CD8-positive, alpha-beta memory T cell (primary cell): ENCODE measurements around the gene MOGAT2. TPM values are rescaled to one million over a fixed set of nuclear protein-coding genes. Genes with fewer than 3 reads are reported as not detected.
A peak's percentile ranks its signal among the peaks of the same experiment; 100 is the strongest.

Experiments used
- CTCF ChIA-PET: fragments of 350-600 bp; sonication (Branson Sonifier 250); formaldehyde crosslinking; loops from one replicate; lab custom pipeline; 2021; ENCODE audit warnings: antibody characterized with exemption; lab: Charles Lee
- POLR2A ChIA-PET: fragments of 350-600 bp; sonication (Branson Sonifier 250); formaldehyde crosslinking; loops from one replicate; lab custom pipeline; 2021; ENCODE audit warnings: antibody characterized with exemption; lab: Charles Lee
- DNase-seq, 5 donors: peaks; one replicate each; pipeline versions ENCODE4 v3.0.0 to v3.0.0-alpha.2; 2020 to 2022; ENCODE audit warnings: mixed read lengths in 1 of 5
- H3K27ac ChIP-seq: one replicate; pipeline ENCODE4 v1.7.0; 2013; ENCODE audit warnings: low read depth, mild to moderate bottlenecking, low read length, moderate library complexity
- H3K27me3 ChIP-seq: 2 replicates; pipeline ENCODE4 v1.7.0; 2013; ENCODE audit warnings: low read length, mild to moderate bottlenecking; ENCODE audit not compliant: insufficient read depth, poor library complexity, severe bottlenecking
- H3K36me3 ChIP-seq: 2 replicates; pipeline ENCODE4 v1.7.0; 2013; ENCODE audit warnings: mild to moderate bottlenecking, low read length, moderate library complexity; ENCODE audit not compliant: insufficient read depth
- H3K4me1 ChIP-seq: 2 replicates; pipeline ENCODE4 v1.7.0; 2013; ENCODE audit warnings: mild to moderate bottlenecking, low read length, moderate library complexity; ENCODE audit not compliant: insufficient read depth
- H3K4me3 ChIP-seq: 2 replicates; pipeline ENCODE4 v1.7.0; 2013; ENCODE audit warnings: mild to moderate bottlenecking, low read length
- H3K9me3 ChIP-seq: 2 replicates; pipeline ENCODE4 v1.7.0; 2013; ENCODE audit warnings: mild to moderate bottlenecking, low read length
- H3K27ac Mint-ChIP-seq, 8 donors: one replicate each; pipeline ENCODE4 v1.8.0; 2020 to 2021; ENCODE audit warnings: mixed read lengths in 8 of 8, mild to moderate bottlenecking in 6 of 8, inconsistent platforms in 3 of 8, moderate library complexity in 3 of 8
- H3K27me3 Mint-ChIP-seq, 2 donors: one replicate each; pipeline ENCODE4 v1.8.0; 2020 to 2021; ENCODE audit warnings: mixed read lengths in 2 of 2, mild to moderate bottlenecking in 1 of 2, moderate library complexity in 1 of 2
- H3K36me3 Mint-ChIP-seq, 3 donors: one replicate each; pipeline ENCODE4 v1.8.0; 2020 to 2021; ENCODE audit warnings: mixed read lengths in 3 of 3, inconsistent platforms in 1 of 3, mild to moderate bottlenecking in 1 of 3
- H3K4me1 Mint-ChIP-seq, 3 donors: one replicate each; pipeline ENCODE4 v1.8.0; 2020 to 2021; ENCODE audit warnings: mixed read lengths in 3 of 3, inconsistent platforms in 1 of 3, mild to moderate bottlenecking in 1 of 3
- H3K4me3 Mint-ChIP-seq, 7 donors: one replicate each; pipeline ENCODE4 v1.8.0; 2020 to 2021; ENCODE audit warnings: mixed read lengths in 7 of 7, mild to moderate bottlenecking in 6 of 7, moderate library complexity in 4 of 7, inconsistent platforms in 2 of 7
- H3K9me3 Mint-ChIP-seq, 5 donors: one replicate each; pipeline ENCODE4 v1.8.0; 2020 to 2022; ENCODE audit warnings: mixed read lengths in 5 of 5, mild to moderate bottlenecking in 3 of 5, moderate library complexity in 2 of 5, inconsistent platforms in 1 of 5
- polyA plus RNA-seq: library from polyadenylated mRNA; unstranded; fragments of 300-500 nt; fragmentation: Illumina TruSeq; gene quantifications from one replicate; pipeline ENCODE4 v1.2.3, GENCODE V29; 2021
- total RNA-seq, 2 experiments: library from RNA; stranded (reverse); gene quantifications; one replicate each; pipeline ENCODE4 v1.2.3, GENCODE V29; 2021

The MOGAT2 gene
- total and polyA plus RNA-seq, 3 experiments from 2014 or later: not detected

DNA sequence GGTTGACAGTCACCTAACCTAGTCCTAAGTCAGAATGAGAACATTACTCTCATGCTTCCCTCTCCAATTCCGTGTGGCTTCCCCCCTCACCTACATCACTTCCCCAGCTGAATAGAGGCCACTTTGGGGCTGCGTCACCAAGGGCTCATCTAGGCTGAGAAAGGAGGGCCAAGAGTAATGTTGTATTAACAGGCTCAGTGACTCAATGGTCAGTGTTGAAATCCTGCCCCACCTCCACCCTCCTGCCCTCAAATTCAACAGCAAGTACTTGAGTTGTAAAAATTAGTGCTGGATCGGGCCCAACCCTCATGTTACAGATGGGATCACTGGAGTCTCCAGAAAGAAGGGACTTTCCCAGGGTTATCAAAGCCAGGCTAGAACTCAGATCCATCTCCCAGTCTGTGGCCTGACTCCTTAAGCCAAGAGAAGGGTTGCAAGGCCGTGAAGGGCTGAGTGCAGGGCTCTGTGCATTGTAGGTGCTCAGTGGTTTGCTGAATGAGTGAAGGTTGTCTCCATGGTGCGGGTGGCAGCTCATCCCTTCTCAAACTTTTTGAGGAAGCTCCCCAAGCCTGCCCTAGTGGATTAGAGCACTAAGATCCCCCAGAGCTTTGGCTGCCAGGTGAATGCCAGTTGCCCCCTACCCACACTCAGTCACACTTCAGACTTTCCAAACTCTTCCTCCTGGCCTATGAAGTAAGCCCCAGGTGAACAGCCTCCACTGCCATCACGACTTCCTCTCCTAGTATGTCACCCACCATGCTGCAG, 54.2 kb downstream of the MOGAT2 start:
- Histone ChIP-seq H3K4me1 (peaks cover 19% of the 10 kb centered on the region), H3K27me3 (no peaks in the 10 kb centered on the region), H3K36me3 (no peaks in the 10 kb centered on the region), H3K9me3 (no peaks in the 10 kb centered on the region), H3K27ac (no peak overlapping the region), H3K4me3 (no peak overlapping the region)
- peak overlapping the region in 2 of 8 donors; percentile 44 to 56 for H3K27ac Mint-ChIP-seq
- DNase-seq: no peak
- ChIA-PET POLR2A (no interaction called here), CTCF (interaction anchor here (0.5 kb wide), 1 partner anchor 35 kb away, joined by 4 read pairs; no protein-coding TSS in a partner anchor)
- H3K4me1 Mint-ChIP-seq: peaks cover 5 to 15% (median 11%) of the 10 kb centered on the region in 3 donors
- no peaks in the 10 kb centered on the region for H3K36me3 Mint-ChIP-seq
- H3K27me3 Mint-ChIP-seq: peaks cover 17 to 20% of the 10 kb centered on the region in 2 donors
- H3K4me3 Mint-ChIP-seq: no peak overlapping the region
- H3K9me3 Mint-ChIP-seq: no peaks in the 10 kb centered on the region

DNA sequence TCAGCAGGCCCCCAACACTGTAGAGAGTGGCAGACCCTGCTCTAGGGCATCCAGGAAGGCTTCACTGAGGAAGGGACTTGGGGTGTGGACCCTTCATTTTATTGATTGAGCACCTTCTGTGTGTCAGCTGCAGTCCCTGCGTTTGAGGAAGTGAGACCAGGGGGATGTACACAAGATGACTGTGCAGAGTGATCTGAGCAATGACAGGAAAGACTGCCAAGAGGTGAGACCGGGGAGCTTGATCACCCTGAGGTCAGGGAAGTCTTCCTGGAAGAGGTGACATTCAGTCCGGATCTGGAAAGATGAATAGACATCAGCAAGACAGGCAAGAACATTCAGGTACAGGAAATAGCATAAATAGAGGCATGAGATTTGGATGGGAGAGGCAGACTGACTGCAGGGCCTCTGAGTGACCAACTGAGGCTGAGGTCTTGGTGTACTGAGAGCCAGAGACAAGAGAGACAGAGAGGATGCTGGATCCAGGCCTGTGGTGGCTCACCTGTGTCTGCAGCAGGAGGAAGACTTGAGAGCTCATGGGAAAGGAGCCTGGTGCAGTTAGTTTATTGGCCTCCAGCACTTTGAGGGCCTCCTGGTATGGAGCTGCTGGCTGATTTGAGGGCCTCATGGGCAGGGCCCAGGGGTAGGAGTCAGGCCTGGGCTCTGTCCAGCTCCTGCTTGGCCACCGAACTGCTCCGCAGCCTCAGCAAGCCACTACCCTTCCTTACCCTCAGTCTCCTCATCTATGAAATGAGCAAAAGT, 56.1 kb downstream of the MOGAT2 start:
- no peak for DNase-seq
- H3K4me1 Mint-ChIP-seq: peaks cover 14 to 20% (median 19%) of the 10 kb centered on the region in 3 donors
- ChIA-PET CTCF (no interaction called here), POLR2A (no interaction called here)
- no peaks in the 10 kb centered on the region for H3K9me3 ChIP-seq
- peak overlapping the region in 4 of 8 donors; percentile 1 to 53 (median 14) for H3K27ac Mint-ChIP-seq
- H3K36me3 Mint-ChIP-seq: no peaks in the 10 kb centered on the region
- peaks cover 6% of the 10 kb centered on the region for H3K4me1 ChIP-seq
- H3K4me3 ChIP-seq: no peak overlapping the region
- H3K36me3 ChIP-seq: no peaks in the 10 kb centered on the region
- no peaks in the 10 kb centered on the region for H3K9me3 Mint-ChIP-seq
- no peak overlapping the region for H3K4me3 Mint-ChIP-seq
- no peaks in the 10 kb centered on the region for H3K27me3 ChIP-seq
- H3K27me3 Mint-ChIP-seq: peaks cover 12 to 13% of the 10 kb centered on the region in 2 donors
- H3K27ac ChIP-seq: no peak overlapping the region

DNA sequence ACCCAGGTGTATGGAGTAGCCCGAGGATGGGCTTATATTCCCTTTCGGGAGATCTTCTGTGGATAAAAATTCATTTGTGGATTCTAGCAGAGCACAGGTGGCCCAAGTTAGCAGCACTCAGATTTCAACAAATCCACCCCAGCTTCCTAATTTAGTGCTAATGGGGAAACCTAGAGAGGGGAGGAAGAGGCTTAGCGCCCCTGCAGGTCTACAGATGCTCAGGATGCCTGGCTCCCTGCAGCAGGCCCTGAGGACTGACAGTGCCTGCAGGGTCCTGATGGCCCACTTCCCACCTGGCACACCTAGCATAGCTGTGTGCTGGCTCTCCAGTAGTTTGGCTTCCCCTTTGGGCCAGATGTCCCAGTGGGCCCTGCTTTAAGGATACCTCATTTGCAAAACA, 57.4 kb downstream of the MOGAT2 start:
- Mint-ChIP-seq H3K4me3 (no peak overlapping the region), H3K36me3 (no peaks in the 10 kb centered on the region), H3K9me3 (no peaks in the 10 kb centered on the region), H3K27me3 (peaks cover 2 to 4% of the 10 kb centered on the region in 2 donors), H3K4me1 (peaks cover 10 to 15% (median 12%) of the 10 kb centered on the region in 3 donors), H3K27ac (no peak overlapping the region)
- Histone ChIP-seq H3K27ac (no peak overlapping the region), H3K4me1 (no peaks in the 10 kb centered on the region), H3K36me3 (no peaks in the 10 kb centered on the region), H3K27me3 (no peaks in the 10 kb centered on the region), H3K4me3 (no peak overlapping the region), H3K9me3 (no peaks in the 10 kb centered on the region)
- DNase-seq: no peak
- CTCF ChIA-PET: no interaction called here
- POLR2A ChIA-PET: no interaction called here

DNA sequence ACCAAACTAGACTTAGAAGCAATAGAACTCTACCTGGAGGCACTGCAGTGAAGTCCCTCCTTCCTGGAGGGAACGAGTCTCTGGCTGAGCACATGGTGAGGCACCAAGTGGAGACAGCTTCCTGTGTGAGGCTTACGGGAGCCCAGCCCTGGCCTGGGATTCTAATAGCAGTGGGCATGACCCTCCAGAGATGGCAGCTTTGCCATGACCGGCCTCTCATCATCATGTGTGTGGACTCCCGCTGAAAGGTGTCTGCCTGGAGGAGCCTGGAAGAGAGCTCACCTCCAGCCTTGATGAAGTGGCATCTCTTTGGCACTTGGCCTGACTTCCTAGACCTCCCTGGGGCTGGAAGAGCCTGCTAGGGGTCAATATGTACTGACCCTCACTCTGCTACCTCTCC, 58.9 kb downstream of the MOGAT2 start:
- Mint-ChIP-seq H3K4me1 (peaks cover 10 to 13% (median 12%) of the 10 kb centered on the region in 3 donors), H3K27ac (peak overlapping the region in 1 of 8 donors; percentile 43), H3K4me3 (no peak overlapping the region), H3K9me3 (no peaks in the 10 kb centered on the region), H3K36me3 (no peaks in the 10 kb centered on the region), H3K27me3 (peaks cover 0 to 3% of the 10 kb centered on the region in 2 donors)
- POLR2A ChIA-PET: no interaction called here
- Histone ChIP-seq H3K9me3 (no peaks in the 10 kb centered on the region), H3K36me3 (no peaks in the 10 kb centered on the region), H3K4me3 (no peak overlapping the region), H3K27ac (no peak overlapping the region), H3K27me3 (no peaks in the 10 kb centered on the region), H3K4me1 (no peaks in the 10 kb centered on the region)
- DNase-seq: no peak
- CTCF ChIA-PET: no interaction called here

DNA sequence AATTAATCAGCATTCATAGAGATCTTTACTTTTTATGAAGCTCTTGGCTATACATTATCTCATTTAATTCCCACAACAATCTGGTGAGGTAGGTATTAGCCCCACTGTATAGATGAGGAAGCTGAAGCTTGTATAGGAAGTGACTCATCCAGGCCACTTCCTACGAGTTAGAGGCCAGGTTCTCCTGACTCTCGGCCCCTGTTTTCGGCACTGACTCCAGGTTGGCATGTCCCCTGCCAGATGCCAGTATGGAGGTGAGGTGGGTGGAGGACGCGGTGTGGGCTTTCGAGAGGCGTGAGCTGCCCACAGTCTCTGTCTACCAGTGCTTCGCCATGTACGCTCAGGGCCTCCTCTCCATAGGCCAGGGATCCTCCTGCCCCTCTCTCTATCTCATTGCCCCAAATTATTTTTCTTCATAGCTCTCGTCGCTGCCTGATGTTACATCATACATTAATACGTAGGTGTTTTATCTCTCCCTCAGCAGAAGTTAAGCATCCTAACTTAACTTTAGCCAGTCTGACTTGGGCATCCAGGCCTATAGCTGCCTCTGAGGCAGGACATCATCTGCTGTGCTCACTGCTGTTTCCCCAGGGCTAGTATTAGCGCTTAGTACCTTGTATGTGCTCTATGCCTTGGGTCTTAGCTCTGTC, 59.9 kb downstream of the MOGAT2 start:
- CTCF ChIA-PET: no interaction called here

DNA sequence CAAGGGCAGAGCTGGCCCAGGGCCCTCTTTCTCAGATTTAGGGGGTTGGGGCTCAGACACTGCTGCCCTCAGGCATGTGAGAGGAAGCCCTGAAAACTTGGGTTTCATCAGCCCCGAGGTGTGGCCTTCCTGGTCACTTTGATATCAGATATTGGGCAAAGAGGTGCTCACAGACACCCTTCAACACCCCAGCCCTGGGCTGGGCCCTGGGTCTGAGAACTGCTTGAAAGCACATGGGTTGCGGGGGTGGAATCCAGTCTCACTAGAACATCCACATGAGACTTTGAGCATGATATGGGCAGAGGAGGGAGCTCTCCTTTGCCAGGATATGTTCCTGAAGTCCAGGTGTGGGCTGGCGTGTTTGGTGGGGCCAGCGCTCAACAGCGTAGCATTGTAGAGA, 61.3 kb downstream of the MOGAT2 start:
- CTCF ChIA-PET: interaction anchor here (0.7 kb wide), 1 partner anchor 25 kb away, joined by 3 read pairs; no protein-coding TSS in a partner anchor
- Histone ChIP-seq H3K9me3 (no peaks in the 10 kb centered on the region), H3K4me3 (no peak overlapping the region), H3K4me1 (no peaks in the 10 kb centered on the region), H3K27me3 (no peaks in the 10 kb centered on the region), H3K27ac (no peak overlapping the region), H3K36me3 (no peaks in the 10 kb centered on the region)
- Mint-ChIP-seq H3K9me3 (no peaks in the 10 kb centered on the region), H3K4me1 (peaks cover 10 to 13% (median 12%) of the 10 kb centered on the region in 3 donors), H3K27ac (no peak overlapping the region), H3K36me3 (no peaks in the 10 kb centered on the region), H3K27me3 (peaks cover 0 to 3% of the 10 kb centered on the region in 2 donors), H3K4me3 (no peak overlapping the region)
- no peak for DNase-seq
- POLR2A ChIA-PET: no interaction called here

More for the DNA sequence above, 59.9 kb downstream of the MOGAT2 start:
- Histone ChIP-seq H3K4me1 (no peaks in the 10 kb centered on the region), H3K27me3 (no peaks in the 10 kb centered on the region), H3K27ac (no peak overlapping the region), H3K36me3 (no peaks in the 10 kb centered on the region), H3K4me3 (no peak overlapping the region), H3K9me3 (no peaks in the 10 kb centered on the region)
- no peak for DNase-seq
- H3K4me3 Mint-ChIP-seq: no peak overlapping the region
- no peaks in the 10 kb centered on the region for H3K36me3 Mint-ChIP-seq
- no peaks in the 10 kb centered on the region for H3K9me3 Mint-ChIP-seq
- peak overlapping the region in 1 of 8 donors; percentile 22 for H3K27ac Mint-ChIP-seq
- H3K27me3 Mint-ChIP-seq: peaks cover 0 to 3% of the 10 kb centered on the region in 2 donors
- POLR2A ChIA-PET: no interaction called here
- peaks cover 10 to 13% (median 12%) of the 10 kb centered on the region in 3 donors for H3K4me1 Mint-ChIP-seq

DNA sequence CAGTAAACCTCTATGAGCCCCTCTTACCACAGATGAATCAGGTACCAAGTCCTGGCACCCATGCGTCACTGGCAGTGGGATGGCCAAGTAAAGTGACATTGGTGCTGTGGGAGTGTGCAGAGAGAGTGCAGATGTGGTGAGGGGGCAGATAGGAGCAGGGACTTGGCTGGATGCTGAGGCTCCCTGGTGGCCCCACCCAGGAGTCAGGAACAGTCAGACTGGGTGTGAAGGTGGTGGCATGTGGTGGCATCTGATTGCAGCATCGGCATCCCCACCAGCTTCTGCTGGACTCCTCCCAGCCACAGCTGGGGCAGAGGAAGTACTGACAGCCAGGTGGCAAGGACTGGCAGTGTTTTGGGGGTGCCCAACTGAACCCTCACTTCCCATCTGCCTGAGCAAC, 62.3 kb downstream of the MOGAT2 start:
- no peaks in the 10 kb centered on the region for H3K4me1 ChIP-seq
- no peaks in the 10 kb centered on the region for H3K9me3 ChIP-seq

More for the DNA sequence above, 62.3 kb downstream of the MOGAT2 start:
- no peak overlapping the region for H3K4me3 Mint-ChIP-seq
- H3K27me3 Mint-ChIP-seq: peaks cover 0 to 2% of the 10 kb centered on the region in 2 donors
- Histone ChIP-seq H3K27ac (no peak overlapping the region), H3K36me3 (no peaks in the 10 kb centered on the region), H3K27me3 (no peaks in the 10 kb centered on the region), H3K4me3 (no peak overlapping the region)
- POLR2A ChIA-PET: no interaction called here
- CTCF ChIA-PET: no interaction called here
- peak overlapping the region in 1 of 8 donors; percentile 63 for H3K27ac Mint-ChIP-seq
- no peaks in the 10 kb centered on the region for H3K9me3 Mint-ChIP-seq
- H3K4me1 Mint-ChIP-seq: peaks cover 10 to 13% (median 12%) of the 10 kb centered on the region in 3 donors
- no peak for DNase-seq
- H3K36me3 Mint-ChIP-seq: no peaks in the 10 kb centered on the region
